ENCODE data around the gene CAND2.
"Not testable (repeated sequence)": the region's sequence is repeated elsewhere in the genome, so short reads cannot be mapped to it uniquely, and the experiment has no call there.

The CAND2 gene

GRCh38 chr3:12845811-12846210 lies 49.3 kb downstream of the CAND2 start:
- H3K9me2 ChIP-seq (replicated peaks; ENCODE audit: low read depth, low read length) = no peaks in the 10 kb centered on the region

GRCh38 chr3:12852201-12852600 lies 55.7 kb downstream of the CAND2 start:
- Histone ChIP-seq H4K20me1 (ENCODE audit: insufficient read depth, low read length, poor library complexity, severe bottlenecking) (no peaks in the 10 kb centered on the region), H3F3A (ENCODE audit: low read depth) (no peaks in the 10 kb centered on the region), H3K4me2 (ENCODE audit: low read depth, low read length, poor library complexity, severe bottlenecking) (no peak overlapping the region), H3K36me3 (ENCODE audit: insufficient read depth, low read length) (no peaks in the 10 kb centered on the region), H3K9me2 (replicated peaks; ENCODE audit: low read depth, low read length) (no peaks in the 10 kb centered on the region), H3K9me3 (ENCODE audit: insufficient read depth, low read depth, low read length) (no peaks in the 10 kb centered on the region), H3K4me3 (ENCODE audit: low read length, poor library complexity, severe bottlenecking) (no peak overlapping the region), H2AFZ (ENCODE audit: low read length) (no peak overlapping the region), H3K79me2 (ENCODE audit: insufficient read depth, low read length) (no peaks in the 10 kb centered on the region), H3K4me1 (ENCODE audit: insufficient read depth, low read length, poor library complexity, severe bottlenecking) (no peaks in the 10 kb centered on the region), H3K9ac (ENCODE audit: low read depth, low read length, poor library complexity, severe bottlenecking) (no peak overlapping the region), H3K27me3 (ENCODE audit: insufficient read depth, low read length, poor library complexity, severe bottlenecking) (no peaks in the 10 kb centered on the region)
- TF ChIP-seq EZH2phosphoT487 (IDR thresholded peaks at IDR 0.05; ENCODE audit: borderline replicate concordance) (no peak), CTCF (conservative IDR thresholded peaks at IDR 0.05; ENCODE audit: low read length) (no peak)

More at GRCh38 chr3:12845811-12846210, 49.3 kb downstream of the CAND2 start:
- Histone ChIP-seq H4K20me1 (ENCODE audit: insufficient read depth, low read length, poor library complexity, severe bottlenecking) (peaks cover 5% of the 10 kb centered on the region), H3K9me3 (ENCODE audit: insufficient read depth, low read depth, low read length) (no peaks in the 10 kb centered on the region), H3K36me3 (ENCODE audit: insufficient read depth, low read length) (peaks cover under 1% of the 10 kb centered on the region; the same call in 1 of the 2 replicates), H3F3A (ENCODE audit: low read depth) (no peaks in the 10 kb centered on the region), H3K4me2 (ENCODE audit: low read depth, low read length, poor library complexity, severe bottlenecking) (no peak overlapping the region), H3K9ac (ENCODE audit: low read depth, low read length, poor library complexity, severe bottlenecking) (no peak overlapping the region), H2AFZ (ENCODE audit: low read length) (no peak overlapping the region), H3K79me2 (ENCODE audit: insufficient read depth, low read length) (peaks cover 6% of the 10 kb centered on the region), H3K4me1 (ENCODE audit: insufficient read depth, low read length, poor library complexity, severe bottlenecking) (peaks cover 2% of the 10 kb centered on the region), H3K27me3 (ENCODE audit: insufficient read depth, low read length, poor library complexity, severe bottlenecking) (peaks cover 6% of the 10 kb centered on the region), H3K4me3 (ENCODE audit: low read length, poor library complexity, severe bottlenecking) (no peak overlapping the region)
- no peak for TF ChIP-seq CTCF (conservative IDR thresholded peaks at IDR 0.05; ENCODE audit: low read length)
- TF ChIP-seq EZH2phosphoT487 (IDR thresholded peaks at IDR 0.05; ENCODE audit: borderline replicate concordance) = no peak

- not testable (repeated sequence) for H3K9me2 ChIP-seq (replicated peaks; ENCODE audit: low read depth, low read length); H3K79me2 ChIP-seq (ENCODE audit: insufficient read depth, low read length); H2AFZ ChIP-seq (ENCODE audit: low read length); H3K4me3 ChIP-seq (ENCODE audit: low read length, poor library complexity, severe bottlenecking); H3K9ac ChIP-seq (ENCODE audit: low read depth, low read length, poor library complexity, severe bottlenecking); H4K20me1 ChIP-seq (ENCODE audit: insufficient read depth, low read length, poor library complexity, severe bottlenecking); H3K27me3 ChIP-seq (ENCODE audit: insufficient read depth, low read length, poor library complexity, severe bottlenecking); H3K36me3 ChIP-seq (ENCODE audit: insufficient read depth, low read length); H3K4me1 ChIP-seq (ENCODE audit: insufficient read depth, low read length, poor library complexity, severe bottlenecking); H3K4me2 ChIP-seq (ENCODE audit: low read depth, low read length, poor library complexity, severe bottlenecking); H3F3A ChIP-seq (ENCODE audit: low read depth); H3K9me3 ChIP-seq (ENCODE audit: insufficient read depth, low read depth, low read length)
Observed at GRCh38 chr3:12853847-12854246, 57.4 kb downstream of the CAND2 start.

GRCh38 chr3:12854565-12854964 lies 58.1 kb downstream of the CAND2 start:
- Histone ChIP-seq H3K4me2 (ENCODE audit: low read depth, low read length, poor library complexity, severe bottlenecking) (no peak overlapping the region), H3K9ac (ENCODE audit: low read depth, low read length, poor library complexity, severe bottlenecking) (no peak overlapping the region), H3K36me3 (ENCODE audit: insufficient read depth, low read length) (no peaks in the 10 kb centered on the region)

More at GRCh38 chr3:12854565-12854964, 58.1 kb downstream of the CAND2 start:
- H4K20me1 ChIP-seq (ENCODE audit: insufficient read depth, low read length, poor library complexity, severe bottlenecking) = no peaks in the 10 kb centered on the region
- H3K4me3 ChIP-seq (ENCODE audit: low read length, poor library complexity, severe bottlenecking) = no peak overlapping the region
- H3K27me3 ChIP-seq (ENCODE audit: insufficient read depth, low read length, poor library complexity, severe bottlenecking) = no peaks in the 10 kb centered on the region
- no peaks in the 10 kb centered on the region for H3K9me3 ChIP-seq (ENCODE audit: insufficient read depth, low read depth, low read length)
- no peaks in the 10 kb centered on the region for H3F3A ChIP-seq (ENCODE audit: low read depth)
- no peaks in the 10 kb centered on the region for H3K79me2 ChIP-seq (ENCODE audit: insufficient read depth, low read length)
- H2AFZ ChIP-seq (ENCODE audit: low read length) = no peak overlapping the region
- no peaks in the 10 kb centered on the region for H3K9me2 ChIP-seq (replicated peaks; ENCODE audit: low read depth, low read length)
- no peaks in the 10 kb centered on the region for H3K4me1 ChIP-seq (ENCODE audit: insufficient read depth, low read length, poor library complexity, severe bottlenecking)
- TF ChIP-seq EZH2phosphoT487 (IDR thresholded peaks at IDR 0.05; ENCODE audit: borderline replicate concordance) (no peak), CTCF (conservative IDR thresholded peaks at IDR 0.05; ENCODE audit: low read length) (no peak)

All from Loucy (cell line).